ENCODE results near the gene CXCR4. TPM values are rescaled to one million over a fixed set of nuclear protein-coding genes. Genes with fewer than 3 reads are reported as not detected.

The CXCR4 gene
- total and polyA plus RNA-seq, 9 of the 15 experiments (the other 6 are each of a cell fraction or from before 2014, with no cell fraction given), result 0.07 to 0.45 (median 0.17) TPM; not detected in 3

DNA sequence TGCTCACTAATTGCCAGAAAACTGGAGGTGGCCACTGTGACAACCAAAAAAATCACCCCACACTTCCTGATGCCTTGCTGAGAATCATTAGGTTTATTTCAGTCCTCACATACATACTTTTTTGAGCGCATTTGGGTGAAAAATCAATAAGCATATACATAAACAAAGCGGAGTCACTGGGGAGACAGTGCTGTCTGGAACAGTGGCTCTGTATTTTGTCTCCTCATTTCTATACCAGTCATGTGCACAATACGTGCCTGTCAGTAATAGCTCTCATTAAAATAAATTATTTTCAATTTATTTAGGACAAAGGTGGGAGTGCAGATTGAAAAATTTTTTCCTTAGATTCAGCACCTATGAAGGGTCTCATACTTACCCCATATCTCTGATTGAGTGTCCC lies 48.2 kb downstream of the CXCR4 start:
- FAIRE-seq, result no peak
- intact Hi-C loops (cut with micrococcal nuclease), result loop anchor here (10.0 kb wide), 1 partner anchor 155 kb away; no protein-coding TSS in a partner anchor
- WGBS (ENCODE audit: insufficient coverage, low coverage, missing lambda C conversion rate), result 3% methylated on average over 3 of the region's 3 CpGs

DNA sequence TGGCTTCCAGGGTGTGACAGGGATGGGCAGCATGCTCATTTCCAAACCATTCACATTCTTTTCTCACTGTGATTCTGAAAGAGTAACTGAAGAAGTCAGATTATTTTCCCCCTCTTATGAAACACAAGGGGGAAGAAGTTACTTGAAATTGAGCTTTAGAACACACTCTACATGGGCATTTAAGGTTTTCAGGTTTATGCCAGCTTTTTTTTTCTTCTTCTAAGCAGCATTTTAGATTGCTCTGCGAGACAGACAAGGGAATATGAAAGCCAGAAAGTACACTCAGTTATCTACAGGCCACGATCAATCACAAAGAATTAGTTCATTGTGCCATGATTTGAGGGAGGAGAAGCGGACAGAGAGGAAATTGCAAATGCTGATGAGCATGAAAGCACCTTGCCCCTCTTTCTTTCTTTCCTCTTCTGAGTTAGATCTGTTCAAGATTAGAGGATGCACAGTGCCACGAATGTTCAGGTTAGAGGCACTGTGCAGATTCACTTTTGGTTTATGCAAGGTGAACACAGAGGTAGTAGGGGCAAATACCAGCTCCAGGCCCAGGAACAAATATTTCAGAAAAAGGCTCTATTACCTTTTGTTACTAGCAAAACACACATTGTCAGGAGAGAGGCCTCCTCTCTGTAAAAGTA lies 49.2 kb downstream of the CXCR4 start:
- no TSS peak for BruUV-seq (replicated peaks)
- POLR2A ChIA-PET, result interaction anchor here (0.6 to 1.2 kb wide), 3 partner anchors 174 to 1187 kb away, joined by 3 to 6 read pairs (median 3); no protein-coding TSS in a partner anchor
- Histone ChIP-seq H3K9me3 (replicated peaks; ENCODE audit: control insufficient read depth, insufficient read depth, low read depth, low read length) (no peaks in the 10 kb centered on the region), H3K4me3 (no peak overlapping the region), H4K20me1 (replicated peaks; ENCODE audit: control insufficient read depth, insufficient read depth, low read length) (no peaks in the 10 kb centered on the region; the same call in 1 of the 2 replicates), H3K4me2 (ENCODE audit: insufficient read depth, low read length) (no peak overlapping the region), H3K9me1 (ENCODE audit: control insufficient read depth, insufficient read depth, low read length) (no peaks in the 10 kb centered on the region), H3K4me1 (replicated peaks in 1 of 2; ENCODE audit: control insufficient read depth in 2 of 2, insufficient read depth in 2 of 2, low read length in 2 of 2) (no peaks in the 10 kb centered on the region), H3K9ac (ENCODE audit: insufficient read depth in 1 of 2, low read depth in 2 of 2, low read length in 2 of 2) (no peak overlapping the region), H3K27ac (ENCODE audit: extremely low read depth, low read depth, low read length) (no peak overlapping the region), H3K79me2 (ENCODE audit: control insufficient read depth, insufficient read depth, low read length) (no peaks in the 10 kb centered on the region), H2AFZ (ENCODE audit: low read depth, low read length) (no peak overlapping the region), H3K36me3 (ENCODE audit: control insufficient read depth, insufficient read depth, low read length) (no peaks in the 10 kb centered on the region), H3K27me3 (ENCODE audit: control insufficient read depth in 2 of 2, insufficient read depth in 2 of 2, low read length in 2 of 2) (peaks cover 0 to 9% of the 10 kb centered on the region in 2 experiments; a peak in 3 of 5 replicates)
- in situ Hi-C loops (cut with MboI) (no loop called here), intact Hi-C loops (cut with micrococcal nuclease) (no loop called here)
- no peak for DNase-seq (ENCODE audit: extremely low read depth in 1 of 4, low spot score in 3 of 4)
- WGBS (ENCODE audit: insufficient coverage, low coverage, missing lambda C conversion rate), result 0% methylated on average over 4 of the region's 4 CpGs
- no peak for ATAC-seq
- no peak for FAIRE-seq
- CTCF ChIA-PET (ENCODE audit: low intra/inter-chr PET ratio), result no interaction called here
- TF ChIP-seq ERF (CRISPR knock-in tag; IDR thresholded peaks at IDR 0.05) (no peak), SMARCA5 (IDR thresholded peaks at IDR 0.05) (no peak), MEF2A (IDR thresholded peaks at IDR 0.05; ENCODE audit: control insufficient read depth, low read depth, low read length) (no peak), YBX1 (IDR thresholded peaks at IDR 0.05) (no peak), LCOR (CRISPR knock-in tag; IDR thresholded peaks at IDR 0.05) (no peak), SNRNP70 (optimal IDR thresholded peaks at IDR 0.05; ENCODE audit: low read depth, low read length) (no peak), HLTF (IDR thresholded peaks at IDR 0.05) (no peak), KAT7 (CRISPR knock-in tag; IDR thresholded peaks at IDR 0.05; ENCODE audit: borderline replicate concordance) (no peak), IRF2 (CRISPR knock-in tag; IDR thresholded peaks at IDR 0.05) (no peak), PCBP1 (IDR thresholded peaks at IDR 0.05; ENCODE audit: low read depth, low read length, poor library complexity, severe bottlenecking) (no peak)
- TF ChIP-seq, protein P1, sequence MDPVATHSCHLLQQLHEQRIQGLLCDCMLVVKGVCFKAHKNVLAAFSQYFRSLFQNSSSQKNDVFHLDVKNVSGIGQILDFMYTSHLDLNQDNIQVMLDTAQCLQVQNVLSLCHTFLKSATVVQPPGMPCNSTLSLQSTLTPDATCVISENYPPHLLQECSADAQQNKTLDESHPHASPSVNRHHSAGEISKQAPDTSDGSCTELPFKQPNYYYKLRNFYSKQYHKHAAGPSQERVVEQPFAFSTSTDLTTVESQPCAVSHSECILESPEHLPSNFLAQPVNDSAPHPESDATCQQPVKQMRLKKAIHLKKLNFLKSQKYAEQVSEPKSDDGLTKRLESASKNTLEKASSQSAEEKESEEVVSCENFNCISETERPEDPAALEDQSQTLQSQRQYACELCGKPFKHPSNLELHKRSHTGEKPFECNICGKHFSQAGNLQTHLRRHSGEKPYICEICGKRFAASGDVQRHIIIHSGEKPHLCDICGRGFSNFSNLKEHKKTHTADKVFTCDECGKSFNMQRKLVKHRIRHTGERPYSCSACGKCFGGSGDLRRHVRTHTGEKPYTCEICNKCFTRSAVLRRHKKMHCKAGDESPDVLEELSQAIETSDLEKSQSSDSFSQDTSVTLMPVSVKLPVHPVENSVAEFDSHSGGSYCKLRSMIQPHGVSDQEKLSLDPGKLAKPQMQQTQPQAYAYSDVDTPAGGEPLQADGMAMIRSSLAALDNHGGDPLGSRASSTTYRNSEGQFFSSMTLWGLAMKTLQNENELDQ (CRISPR knock-in tag; IDR thresholded peaks at IDR 0.05; ENCODE audit: borderline replicate concordance), result no peak

More for the DNA sequence above, 48.2 kb downstream of the CXCR4 start:
- ATAC-seq (no peak), DNase-seq (ENCODE audit: extremely low read depth in 1 of 4, low spot score in 3 of 4) (no peak)
- no peaks in the 10 kb centered on the region; the same call in 1 of the 2 replicates for H4K20me1 ChIP-seq (replicated peaks; ENCODE audit: control insufficient read depth, insufficient read depth, low read length)
- no peaks in the 10 kb centered on the region for H3K9me3 ChIP-seq (replicated peaks; ENCODE audit: control insufficient read depth, insufficient read depth, low read depth, low read length)
- no peaks in the 10 kb centered on the region for H3K9me1 ChIP-seq (ENCODE audit: control insufficient read depth, insufficient read depth, low read length)
- H3K4me1 ChIP-seq (replicated peaks in 1 of 2; ENCODE audit: control insufficient read depth in 2 of 2, insufficient read depth in 2 of 2, low read length in 2 of 2), result no peaks in the 10 kb centered on the region
- no TSS peak for BruUV-seq (replicated peaks)
- POLR2A ChIA-PET, result no interaction called here
- H3K36me3 ChIP-seq (ENCODE audit: control insufficient read depth, insufficient read depth, low read length), result no peaks in the 10 kb centered on the region
- H3K79me2 ChIP-seq (ENCODE audit: control insufficient read depth, insufficient read depth, low read length), result no peaks in the 10 kb centered on the region
- no peak overlapping the region for H3K27ac ChIP-seq (ENCODE audit: extremely low read depth, low read depth, low read length)
- TF ChIP-seq, protein P2, sequence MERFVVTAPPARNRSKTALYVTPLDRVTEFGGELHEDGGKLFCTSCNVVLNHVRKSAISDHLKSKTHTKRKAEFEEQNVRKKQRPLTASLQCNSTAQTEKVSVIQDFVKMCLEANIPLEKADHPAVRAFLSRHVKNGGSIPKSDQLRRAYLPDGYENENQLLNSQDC (CRISPR knock-in tag; IDR thresholded peaks at IDR 0.05), result no peak
- TF ChIP-seq ZNF23 (CRISPR knock-in tag; IDR thresholded peaks at IDR 0.05), result no peak
- H3K9ac ChIP-seq (ENCODE audit: insufficient read depth in 1 of 2, low read depth in 2 of 2, low read length in 2 of 2), result no peak overlapping the region
- peaks cover under 1 to 9% of the 10 kb centered on the region in 2 experiments; a peak in 4 of 5 replicates for H3K27me3 ChIP-seq (ENCODE audit: control insufficient read depth in 2 of 2, insufficient read depth in 2 of 2, low read length in 2 of 2)
- CTCF ChIA-PET (ENCODE audit: low intra/inter-chr PET ratio), result no interaction called here
- H3K4me2 ChIP-seq (ENCODE audit: insufficient read depth, low read length), result no peak overlapping the region
- H3K4me3 ChIP-seq, result no peak overlapping the region
- no peak overlapping the region for H2AFZ ChIP-seq (ENCODE audit: low read depth, low read length)
- in situ Hi-C loops (cut with MboI), result no loop called here

All from K562 (cell line).